HEK293T (cell line): ENCODE measurements around the gene COMP.

ENCODE experiments used
- ARNT ChIP-seq: fragments of 450-650 bp; IDR thresholded peaks from 2 replicates; pipeline ENCODE4 v1.6.1; 2017; ENCODE audit warnings: mild to moderate bottlenecking
- BHLHE40 ChIP-seq: fragments of 450-650 bp; IDR thresholded peaks from 2 replicates; pipeline ENCODE4 v1.6.1; 2016; ENCODE audit warnings: mild to moderate bottlenecking, moderate library complexity, borderline replicate concordance
- FOXA1 ChIP-seq: fragments of 450-650 bp; IDR thresholded peaks from 2 replicates; pipeline ENCODE4 v1.6.1; 2016; ENCODE audit warnings: mild to moderate bottlenecking
- FOXK2 ChIP-seq: fragments of 450-650 bp; IDR thresholded peaks from 2 replicates; pipeline ENCODE4 v1.6.1; 2016; ENCODE audit warnings: mild to moderate bottlenecking
- FOXM1 ChIP-seq: fragments of 450-650 bp; IDR thresholded peaks from 2 replicates; pipeline ENCODE4 v1.6.1; 2017; ENCODE audit warnings: mild to moderate bottlenecking, borderline replicate concordance
- SP1 ChIP-seq: fragments of 450-650 bp; IDR thresholded peaks from 2 replicates; pipeline ENCODE4 v1.6.1; 2017
- SUZ12 ChIP-seq: fragments of 450-650 bp; IDR thresholded peaks from 2 replicates; pipeline ENCODE4 v1.6.1; 2016; ENCODE audit warnings: mild to moderate bottlenecking
- TARDBP ChIP-seq: fragments of 450-650 bp; IDR thresholded peaks from 2 replicates; pipeline ENCODE4 v1.6.1; 2016
- TF ChIP-seq, protein P1 (sequence below): fragments of 450-650 bp; IDR thresholded peaks from 2 replicates; pipeline ENCODE4 v1.6.1; 2016

DNA sequence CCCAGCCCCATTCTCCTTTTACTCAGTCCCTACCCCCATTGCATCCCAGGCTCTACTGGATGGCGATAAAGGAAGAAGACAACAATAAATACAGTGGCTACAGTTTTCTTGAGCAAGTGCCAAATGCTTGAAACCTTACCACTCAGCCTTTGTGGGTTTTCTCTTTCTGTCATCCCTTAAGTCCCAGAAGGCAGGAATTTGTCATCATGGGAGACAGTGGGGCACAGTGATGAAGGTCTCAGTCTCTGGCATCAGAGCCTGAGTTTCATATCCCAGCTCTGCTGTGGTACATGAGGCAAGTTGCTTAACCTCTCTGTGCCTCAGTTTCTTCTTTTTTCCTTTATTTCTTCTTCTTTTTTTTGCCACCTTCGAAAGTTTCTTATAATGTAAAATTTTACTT, 5.1 kb upstream of the COMP start:
- TF ChIP-seq, protein P1, sequence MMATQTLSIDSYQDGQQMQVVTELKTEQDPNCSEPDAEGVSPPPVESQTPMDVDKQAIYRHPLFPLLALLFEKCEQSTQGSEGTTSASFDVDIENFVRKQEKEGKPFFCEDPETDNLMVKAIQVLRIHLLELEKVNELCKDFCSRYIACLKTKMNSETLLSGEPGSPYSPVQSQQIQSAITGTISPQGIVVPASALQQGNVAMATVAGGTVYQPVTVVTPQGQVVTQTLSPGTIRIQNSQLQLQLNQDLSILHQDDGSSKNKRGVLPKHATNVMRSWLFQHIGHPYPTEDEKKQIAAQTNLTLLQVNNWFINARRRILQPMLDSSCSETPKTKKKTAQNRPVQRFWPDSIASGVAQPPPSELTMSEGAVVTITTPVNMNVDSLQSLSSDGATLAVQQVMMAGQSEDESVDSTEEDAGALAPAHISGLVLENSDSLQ = no peak
- TF ChIP-seq FOXA1 (no peak), SP1 (no peak), SUZ12 (no peak), FOXM1 (no peak), BHLHE40 (no peak), TARDBP (no peak), FOXK2 (no peak), ARNT (no peak)
